Immature natural killer cell (primary cell): ENCODE data around the gene GBP4. TPM values are rescaled to one million over a fixed set of nuclear protein-coding genes. Genes with fewer than 3 reads are reported as not detected.

Experiments used
- DNase-seq, 3 donors: peaks; one replicate each; pipeline ENCODE4 v3.0.0; 2022; ENCODE audit warnings: mixed read lengths in 1 of 3
- H3K27ac Mint-ChIP-seq, 6 donors: one replicate each; pipeline ENCODE4 v1.8.0; 2020; ENCODE audit warnings: mixed read lengths in 6 of 6, mild to moderate bottlenecking in 5 of 6, inconsistent platforms in 4 of 6, moderate library complexity in 3 of 6
- H3K27me3 Mint-ChIP-seq, 3 donors: one replicate each; pipeline ENCODE4 v1.8.0; 2020 to 2021; ENCODE audit warnings: low read depth in 3 of 3, mild to moderate bottlenecking in 3 of 3, mixed read lengths in 3 of 3, moderate library complexity in 3 of 3, inconsistent platforms in 1 of 3
- H3K36me3 Mint-ChIP-seq, 3 donors: one replicate each; pipeline ENCODE4 v1.8.0; 2020; ENCODE audit warnings: mixed read lengths in 3 of 3, inconsistent platforms in 2 of 3, mild to moderate bottlenecking in 2 of 3
- H3K4me1 Mint-ChIP-seq, 2 donors: one replicate each; pipeline ENCODE4 v1.8.0; 2020; ENCODE audit warnings: inconsistent platforms in 2 of 2, mild to moderate bottlenecking in 2 of 2, mixed read lengths in 2 of 2, moderate library complexity in 1 of 2
- H3K4me3 Mint-ChIP-seq, 5 donors: one replicate each; pipeline ENCODE4 v1.8.0; 2020; ENCODE audit warnings: mild to moderate bottlenecking in 5 of 5, mixed read lengths in 5 of 5, inconsistent platforms in 3 of 5, moderate library complexity in 3 of 5
- H3K9me3 Mint-ChIP-seq, 6 donors: one replicate each; pipeline ENCODE4 v1.8.0; 2020; ENCODE audit warnings: mild to moderate bottlenecking in 6 of 6, mixed read lengths in 6 of 6, inconsistent platforms in 4 of 6, moderate library complexity in 3 of 6
- polyA plus RNA-seq, 3 donors: library from polyadenylated mRNA; unstranded; fragments of 300-500 nt; fragmentation: Illumina TruSeq; gene quantifications; one replicate each; pipeline ENCODE4 v1.2.3, GENCODE V29; 2021

Gene GBP4
- polyA plus RNA-seq, 3 donors from 2014 or later = 43.1 to 75.5 (median 53.1) TPM

DNA sequence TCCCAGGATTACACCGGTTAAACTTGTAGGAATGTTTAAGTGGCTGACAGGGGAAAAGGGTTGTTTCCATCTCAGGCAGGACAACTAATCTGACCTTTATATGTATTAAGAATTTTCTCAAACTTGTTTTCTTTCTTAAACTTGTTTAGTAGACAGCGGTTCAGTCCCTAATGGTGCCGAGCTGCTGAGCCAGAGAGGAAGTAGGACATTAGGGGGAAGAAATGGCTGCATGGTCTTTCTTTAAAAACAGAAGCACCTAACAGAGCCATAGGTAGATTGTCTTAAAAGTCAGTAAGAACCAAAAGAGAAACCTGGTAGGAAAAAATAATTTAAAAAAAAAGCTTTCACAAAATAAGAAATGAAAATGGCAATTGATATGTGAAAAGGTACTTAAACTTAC, 3.3 kb downstream of the GBP4 start:
- Mint-ChIP-seq H3K27me3 (peaks cover 0 to 3% (median 0%) of the 10 kb centered on the region in 3 donors), H3K36me3 (peaks cover 31 to 51% (median 41%) of the 10 kb centered on the region in 3 donors), H3K4me3 (peak overlapping the region; percentile 63 to 94 (median 76)), H3K27ac (peak overlapping the region; percentile 70 to 96 (median 86)), H3K4me1 (peaks cover 60 to 84% of the 10 kb centered on the region in 2 donors), H3K9me3 (no peaks in the 10 kb centered on the region)
- DNase-seq = no peak

DNA sequence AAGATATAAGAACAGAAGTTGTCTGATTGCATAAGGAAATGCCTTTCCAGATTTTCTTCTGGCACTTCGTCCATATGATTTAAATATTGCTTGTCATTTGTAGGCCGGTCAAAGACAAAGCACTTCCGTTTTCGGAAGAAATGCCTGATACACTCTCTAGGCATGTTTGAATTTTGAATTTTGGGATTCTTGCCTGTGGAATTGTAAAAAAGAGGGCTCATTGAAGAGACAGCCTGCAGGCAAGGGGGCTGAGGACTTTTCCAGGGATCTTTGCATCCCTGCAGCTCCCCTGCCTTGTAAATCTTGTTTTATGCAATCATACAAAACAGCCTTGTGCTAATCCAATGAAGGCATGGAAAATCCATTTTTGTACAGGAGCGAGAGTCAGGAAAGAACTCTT, 7.4 kb downstream of the GBP4 start:
- no peaks in the 10 kb centered on the region for H3K9me3 Mint-ChIP-seq
- no peak for DNase-seq
- H3K36me3 Mint-ChIP-seq = peaks cover 52 to 82% (median 63%) of the 10 kb centered on the region in 3 donors
- H3K27me3 Mint-ChIP-seq = no peaks in the 10 kb centered on the region
- peak overlapping the region in 2 of 6 donors; percentile 15 to 38 for H3K27ac Mint-ChIP-seq
- H3K4me1 Mint-ChIP-seq = peaks cover 45 to 90% of the 10 kb centered on the region in 2 donors
- H3K4me3 Mint-ChIP-seq = no peak overlapping the region

DNA sequence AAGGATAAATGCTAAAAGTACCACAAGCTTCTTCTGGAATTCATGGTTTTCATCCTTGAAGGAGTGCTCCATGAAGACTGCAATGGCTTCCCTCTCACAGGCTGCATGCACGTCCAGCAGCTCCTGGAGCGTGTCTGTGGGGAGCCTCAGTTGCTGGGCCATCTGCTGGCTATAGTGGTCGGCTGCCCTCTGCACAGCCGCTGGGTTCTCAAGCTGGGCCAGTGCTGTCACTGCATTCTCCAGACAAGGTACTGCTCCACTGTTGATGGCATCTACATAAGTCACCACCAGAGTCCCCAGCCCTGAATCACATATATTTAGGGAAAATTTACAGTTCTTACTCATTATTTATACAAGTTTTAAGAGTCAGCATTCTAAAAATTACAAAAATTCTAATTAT, 8.7 kb downstream of the GBP4 start:
- Mint-ChIP-seq H3K36me3 (peaks cover 50 to 85% (median 62%) of the 10 kb centered on the region in 3 donors), H3K4me3 (no peak overlapping the region), H3K27me3 (no peaks in the 10 kb centered on the region), H3K4me1 (peaks cover 33 to 77% of the 10 kb centered on the region in 2 donors), H3K27ac (peak overlapping the region in 3 of 6 donors; percentile 31 to 66 (median 64)), H3K9me3 (no peaks in the 10 kb centered on the region)
- no peak for DNase-seq

DNA sequence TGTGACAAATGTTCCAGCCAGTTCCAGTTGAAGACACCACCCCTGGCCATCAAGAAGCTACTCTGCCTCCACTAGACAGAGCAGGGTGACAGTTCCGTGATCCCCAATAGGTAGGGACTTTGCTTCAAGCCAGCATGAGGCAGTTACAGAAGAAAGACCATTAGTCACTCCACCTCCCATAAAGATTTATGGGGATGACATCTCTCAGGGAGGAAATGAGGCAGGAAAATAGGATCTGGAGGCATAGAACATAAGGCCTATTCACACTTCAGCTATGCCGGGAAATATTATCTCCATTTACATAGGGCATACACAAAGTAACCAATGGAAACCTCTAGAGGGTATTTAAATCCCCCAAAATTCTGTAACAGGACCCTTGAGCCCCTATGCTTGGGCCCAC, 19.4 kb downstream of the GBP4 start:
- Mint-ChIP-seq H3K4me1 (peaks cover 0 to 16% of the 10 kb centered on the region in 2 donors), H3K4me3 (no peak overlapping the region), H3K36me3 (peaks cover 27 to 36% (median 30%) of the 10 kb centered on the region in 3 donors), H3K27me3 (peaks cover 0 to 8% (median 1%) of the 10 kb centered on the region in 3 donors), H3K9me3 (no peaks in the 10 kb centered on the region), H3K27ac (no peak overlapping the region)
- DNase-seq = no peak

DNA sequence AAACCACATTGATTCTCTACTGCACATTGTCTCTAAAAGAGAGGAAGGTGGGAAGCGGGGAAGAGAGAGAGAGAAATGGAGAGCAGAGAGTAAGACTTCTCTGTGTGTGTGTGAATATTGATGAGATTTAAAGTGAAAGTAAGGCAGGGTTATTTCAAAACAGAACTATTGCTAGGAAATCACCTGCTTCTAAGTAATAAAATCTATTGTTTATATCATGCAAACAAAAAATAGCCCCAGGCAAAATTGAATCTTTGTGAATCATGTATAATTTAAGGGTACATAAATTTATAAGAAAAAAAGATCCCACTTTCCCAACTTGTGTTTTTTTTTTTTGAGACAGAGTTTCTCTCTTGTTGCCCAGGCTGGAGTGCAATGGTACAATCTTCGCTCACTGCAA, 21.8 kb downstream of the GBP4 start:
- no peaks in the 10 kb centered on the region for H3K4me1 Mint-ChIP-seq
- H3K36me3 Mint-ChIP-seq = peaks cover 5 to 14% (median 8%) of the 10 kb centered on the region in 3 donors
- DNase-seq = no peak
- H3K9me3 Mint-ChIP-seq = no peaks in the 10 kb centered on the region
- peaks cover 0 to 8% (median 1%) of the 10 kb centered on the region in 3 donors for H3K27me3 Mint-ChIP-seq
- H3K4me3 Mint-ChIP-seq = no peak overlapping the region
- H3K27ac Mint-ChIP-seq = no peak overlapping the region

DNA sequence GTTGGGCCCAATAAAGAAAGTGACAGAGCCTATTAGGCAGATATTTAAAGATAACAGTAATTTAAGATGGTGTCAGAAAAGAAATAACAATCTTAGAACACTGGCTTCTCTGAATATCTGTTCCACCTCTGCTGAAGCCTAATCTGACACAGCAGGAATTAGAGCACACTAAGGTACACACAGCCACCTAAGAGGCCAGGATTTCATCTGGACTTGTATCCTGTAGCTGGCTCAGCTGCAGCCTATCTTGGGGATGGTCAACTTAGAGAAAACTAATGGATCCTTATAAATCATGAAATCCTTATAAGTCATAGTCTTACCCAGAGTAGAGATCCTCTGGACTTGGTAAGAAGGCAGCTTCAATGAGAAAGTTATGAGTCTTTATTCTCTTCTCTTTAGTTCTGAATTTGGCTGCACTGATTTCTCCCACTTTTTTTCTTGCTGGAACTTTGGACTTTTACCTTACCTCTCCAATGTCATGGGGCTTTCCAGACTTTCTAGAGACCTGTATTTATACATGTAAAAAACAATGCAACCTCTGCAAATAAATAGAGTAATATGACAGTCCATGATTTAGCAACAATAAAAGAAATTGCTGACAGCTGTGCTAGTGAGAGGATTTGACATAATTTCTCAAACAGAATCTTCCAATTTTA, 23.0 kb downstream of the GBP4 start, which contains the start of gene GBP7:
TSS of gene GBP7 (minus strand) at position 403 of the 656 bp plus-strand sequence. CDS start 4,068 bp downstream, outside the sequence.
- no peaks in the 10 kb centered on the region for H3K4me1 Mint-ChIP-seq
- no peak within 1 kb of the TSS for H3K27ac Mint-ChIP-seq
- H3K27me3 Mint-ChIP-seq = peaks cover 0 to 8% (median 1%) of the 10 kb centered on the region in 3 donors
- no peaks in the 10 kb centered on the region for H3K9me3 Mint-ChIP-seq
- H3K4me3 Mint-ChIP-seq = no peak within 1 kb of the TSS
- H3K36me3 Mint-ChIP-seq = peaks cover 0 to 5% (median 0%) of the 10 kb centered on the region in 3 donors
- DNase-seq = no peak

DNA sequence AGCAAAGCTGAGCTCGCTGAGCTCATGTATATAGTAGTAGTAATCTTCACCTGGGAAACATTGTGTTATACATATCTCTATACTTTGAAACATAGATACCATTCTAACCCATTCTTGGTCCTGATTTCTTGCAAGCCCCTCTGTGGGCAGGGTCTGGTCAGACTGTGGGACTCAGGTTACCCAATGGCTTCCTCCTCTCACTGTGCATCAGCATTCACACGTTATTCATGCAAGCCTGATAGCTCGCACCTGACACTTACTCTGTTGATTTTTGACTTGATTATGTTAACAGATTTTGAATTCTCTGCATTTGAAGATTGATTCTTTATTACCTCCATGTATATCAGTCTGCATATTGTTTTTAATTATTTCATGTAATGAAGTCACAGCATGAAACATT, 24.3 kb downstream of the GBP4 start:
- no peak for DNase-seq
- Mint-ChIP-seq H3K4me1 (no peaks in the 10 kb centered on the region), H3K36me3 (no peaks in the 10 kb centered on the region), H3K27ac (no peak overlapping the region), H3K9me3 (no peaks in the 10 kb centered on the region), H3K27me3 (peaks cover 0 to 8% (median 1%) of the 10 kb centered on the region in 3 donors), H3K4me3 (no peak overlapping the region)

DNA sequence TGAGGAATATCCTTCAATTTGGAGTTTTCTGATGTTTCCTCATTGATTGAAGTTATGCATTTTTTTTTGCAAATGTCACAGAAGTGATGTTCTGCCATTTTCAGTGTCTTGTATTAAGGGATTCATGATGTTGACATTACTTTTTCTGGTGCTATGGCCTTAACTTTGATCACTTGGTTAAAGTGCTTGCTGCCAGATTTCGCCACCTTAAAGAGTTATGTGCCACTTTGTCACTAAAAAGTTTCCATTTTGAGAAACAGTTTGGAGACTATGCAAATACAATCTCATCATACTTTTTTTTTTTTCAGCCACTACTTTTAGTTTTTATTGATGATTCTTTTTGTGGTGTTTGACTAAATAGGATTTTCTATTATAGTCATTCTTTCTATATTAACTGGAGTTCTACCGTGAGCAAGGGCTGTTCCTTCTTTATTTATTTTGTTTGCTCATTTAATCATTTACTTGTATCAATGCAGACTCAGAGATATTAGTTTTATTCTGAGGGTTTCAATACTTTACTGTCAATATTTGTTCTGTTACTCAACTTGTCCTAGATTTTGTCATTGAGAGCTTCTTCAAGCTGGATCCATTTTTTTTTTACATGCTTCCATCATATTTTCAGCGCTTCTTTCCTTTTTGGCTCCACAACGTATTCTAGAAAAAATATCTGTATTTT, 26.1 kb downstream of the GBP4 start:
- Mint-ChIP-seq H3K27me3 (peaks cover 0 to 8% (median 1%) of the 10 kb centered on the region in 3 donors), H3K9me3 (no peaks in the 10 kb centered on the region), H3K4me1 (no peaks in the 10 kb centered on the region), H3K4me3 (no peak overlapping the region), H3K27ac (no peak overlapping the region), H3K36me3 (no peaks in the 10 kb centered on the region)
- DNase-seq = no peak

DNA sequence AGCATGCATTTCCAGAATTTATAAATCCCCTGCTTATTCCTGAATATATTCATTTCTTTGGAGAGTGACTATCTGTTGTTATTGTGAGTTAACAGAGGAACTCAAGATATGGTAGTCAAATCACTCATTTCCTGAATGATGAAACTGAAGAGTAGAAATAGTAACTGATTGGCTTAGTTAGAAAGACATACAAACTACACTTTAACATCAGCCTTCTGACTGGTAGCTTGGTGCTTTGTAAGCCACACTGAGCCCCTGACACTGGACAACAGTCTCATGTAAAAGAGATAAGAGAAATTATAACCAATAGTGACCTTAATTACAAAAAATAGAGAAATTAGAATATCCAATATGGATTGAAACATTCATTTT, 27.7 kb downstream of the GBP4 start:
- H3K4me3 Mint-ChIP-seq = no peak overlapping the region
- peaks cover 0 to 8% (median 1%) of the 10 kb centered on the region in 3 donors for H3K27me3 Mint-ChIP-seq
- no peaks in the 10 kb centered on the region for H3K4me1 Mint-ChIP-seq
- no peaks in the 10 kb centered on the region for H3K36me3 Mint-ChIP-seq
- H3K27ac Mint-ChIP-seq = no peak overlapping the region
- no peaks in the 10 kb centered on the region for H3K9me3 Mint-ChIP-seq
- no peak for DNase-seq

DNA sequence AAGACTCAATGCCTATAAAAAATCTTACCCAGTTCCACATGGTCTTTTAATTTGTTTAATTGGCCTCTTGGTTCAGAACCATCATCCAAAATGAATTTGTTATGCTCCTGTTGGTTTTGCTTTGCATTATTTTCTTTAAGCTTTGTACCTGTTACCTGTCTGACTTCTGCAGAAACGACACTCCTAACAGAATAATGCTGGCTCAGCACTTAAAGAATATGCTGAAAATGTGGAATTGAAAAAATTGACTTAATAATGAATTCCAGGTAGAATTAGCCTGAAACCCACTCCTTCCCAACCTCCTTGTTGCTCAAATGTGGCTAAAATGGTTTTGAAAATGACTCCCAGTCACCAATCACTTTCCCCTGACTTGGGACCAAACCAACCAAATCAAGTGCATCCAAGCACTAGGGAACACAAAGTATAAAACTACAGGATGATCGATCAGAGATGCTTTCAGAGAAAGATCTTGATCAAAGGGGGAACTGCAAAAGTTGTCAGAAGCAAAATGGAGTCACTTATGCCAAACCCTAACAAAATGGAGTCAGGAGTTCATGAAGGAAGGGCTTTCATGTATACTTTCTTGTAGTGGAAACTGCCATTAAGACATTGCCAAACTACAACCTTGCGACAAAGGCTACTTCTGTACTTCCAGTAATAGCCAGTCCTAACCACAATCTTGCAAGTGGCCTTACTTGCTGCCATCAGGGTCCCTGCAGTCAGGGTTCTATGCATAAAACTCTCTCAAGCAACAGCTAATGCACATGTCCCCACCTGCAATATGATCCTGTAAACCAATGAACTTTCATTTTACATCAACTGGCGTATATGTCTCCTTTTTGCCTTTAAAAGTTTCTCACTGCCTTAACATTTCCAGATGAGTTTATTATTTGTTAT, 28.3 kb downstream of the GBP4 start:
- Mint-ChIP-seq H3K36me3 (no peaks in the 10 kb centered on the region), H3K4me3 (no peak overlapping the region), H3K27me3 (peaks cover 0 to 8% (median 1%) of the 10 kb centered on the region in 3 donors), H3K9me3 (no peaks in the 10 kb centered on the region), H3K27ac (no peak overlapping the region), H3K4me1 (no peaks in the 10 kb centered on the region)
- no peak for DNase-seq

DNA sequence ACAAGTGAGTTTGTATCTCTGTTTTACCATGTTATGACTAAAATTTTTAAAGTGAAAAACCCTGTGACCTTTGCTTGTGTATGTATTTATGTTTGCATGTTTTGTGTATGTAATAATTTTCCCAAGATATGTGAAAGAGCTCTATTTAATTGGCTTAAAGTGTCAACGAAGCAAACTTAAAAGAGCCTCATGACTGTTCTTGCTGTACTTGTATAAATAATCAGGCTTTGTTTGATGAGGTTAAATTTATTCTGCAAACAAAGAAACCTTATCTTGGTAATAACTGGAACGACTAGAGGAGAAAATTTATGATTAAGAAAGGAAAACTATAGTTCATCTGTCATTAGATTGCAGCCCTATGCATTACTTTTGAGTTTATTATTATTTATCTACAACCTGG, 29.6 kb downstream of the GBP4 start:
- Mint-ChIP-seq H3K36me3 (no peaks in the 10 kb centered on the region), H3K4me1 (no peaks in the 10 kb centered on the region), H3K27ac (no peak overlapping the region), H3K27me3 (peaks cover 0 to 2% (median 0%) of the 10 kb centered on the region in 3 donors), H3K9me3 (no peaks in the 10 kb centered on the region), H3K4me3 (no peak overlapping the region)
- no peak for DNase-seq

DNA sequence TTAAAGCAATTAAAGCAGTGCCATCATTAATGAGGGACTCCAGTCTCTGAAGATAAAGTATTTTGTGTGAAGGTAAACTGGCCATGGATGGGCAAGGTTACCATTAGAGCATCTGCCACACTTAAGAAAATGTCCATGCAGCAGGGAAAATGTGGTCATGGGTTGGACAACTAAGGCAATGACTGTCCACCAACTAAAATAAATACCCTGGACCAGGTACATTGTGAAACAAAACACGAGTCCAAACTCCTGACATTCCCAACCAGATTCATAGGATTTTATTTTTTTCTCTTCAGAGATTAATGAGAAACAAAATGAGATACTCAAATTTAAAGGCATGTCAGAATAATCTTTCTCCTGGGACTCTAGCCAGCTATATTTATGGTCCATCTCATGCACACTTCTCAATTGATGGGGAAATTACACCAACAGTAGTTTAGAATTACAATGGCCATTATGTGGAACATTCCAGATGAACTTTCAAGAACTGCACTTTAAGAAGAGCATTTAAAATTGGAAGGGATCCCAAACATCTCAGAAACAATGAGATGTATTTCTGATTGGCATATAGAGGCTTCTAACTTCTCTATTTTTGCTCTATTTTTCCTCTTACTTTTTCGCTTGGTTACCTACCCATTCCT, 31.0 kb downstream of the GBP4 start:
- Mint-ChIP-seq H3K9me3 (no peaks in the 10 kb centered on the region), H3K36me3 (no peaks in the 10 kb centered on the region), H3K27ac (no peak overlapping the region), H3K4me3 (no peak overlapping the region), H3K27me3 (peaks cover 0 to 2% (median 2%) of the 10 kb centered on the region in 3 donors), H3K4me1 (no peaks in the 10 kb centered on the region)
- no peak for DNase-seq

DNA sequence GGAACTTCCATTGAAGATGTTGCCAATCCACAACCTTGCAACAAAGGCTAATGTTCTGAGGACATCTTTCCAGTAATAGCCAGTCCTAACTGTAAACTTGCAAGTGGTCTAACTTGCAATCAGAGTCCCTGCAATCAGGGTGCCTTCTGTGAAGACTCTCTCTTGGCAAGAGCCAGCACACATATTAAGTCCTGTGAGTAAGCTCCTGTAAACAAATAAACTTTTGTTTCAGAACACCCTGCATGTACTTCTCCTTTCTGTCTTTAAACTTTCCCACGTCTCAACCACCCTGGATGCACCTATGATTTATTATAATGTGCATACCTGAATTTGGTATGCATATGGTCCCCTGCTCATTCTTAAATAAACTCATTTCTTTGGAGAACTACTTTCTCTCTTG, 32.0 kb downstream of the GBP4 start:
- DNase-seq = no peak
- Mint-ChIP-seq H3K36me3 (no peaks in the 10 kb centered on the region), H3K4me1 (no peaks in the 10 kb centered on the region), H3K9me3 (peaks cover 0 to 4% (median 0%) of the 10 kb centered on the region in 6 donors), H3K27ac (no peak overlapping the region), H3K27me3 (peaks cover 0 to 2% (median 2%) of the 10 kb centered on the region in 3 donors), H3K4me3 (no peak overlapping the region)
